Hindlimb muscle (tissue), 1 donor: ENCODE data around the gene FUT8. TPM values are rescaled to one million over a fixed set of nuclear protein-coding genes. Genes with fewer than 3 reads are reported as not detected.
"Not testable (repeated sequence)": the region's sequence is repeated elsewhere in the genome, so short reads cannot be mapped to it uniquely, and the experiment has no call there.

Experiments
- DNase-seq: peaks from one replicate; pipeline ENCODE4 v3.0.0-alpha.2; 2013
- polyA plus RNA-seq: library from polyadenylated mRNA; unstranded; fragments of 120-200 nt; gene quantifications from one replicate; pipeline ENCODE4 v1.2.1, GENCODE V29; 2013; ENCODE audit not compliant: insufficient read length

Gene FUT8
- polyA plus RNA-seq, 1 donor, result 10.1 TPM

DNA sequence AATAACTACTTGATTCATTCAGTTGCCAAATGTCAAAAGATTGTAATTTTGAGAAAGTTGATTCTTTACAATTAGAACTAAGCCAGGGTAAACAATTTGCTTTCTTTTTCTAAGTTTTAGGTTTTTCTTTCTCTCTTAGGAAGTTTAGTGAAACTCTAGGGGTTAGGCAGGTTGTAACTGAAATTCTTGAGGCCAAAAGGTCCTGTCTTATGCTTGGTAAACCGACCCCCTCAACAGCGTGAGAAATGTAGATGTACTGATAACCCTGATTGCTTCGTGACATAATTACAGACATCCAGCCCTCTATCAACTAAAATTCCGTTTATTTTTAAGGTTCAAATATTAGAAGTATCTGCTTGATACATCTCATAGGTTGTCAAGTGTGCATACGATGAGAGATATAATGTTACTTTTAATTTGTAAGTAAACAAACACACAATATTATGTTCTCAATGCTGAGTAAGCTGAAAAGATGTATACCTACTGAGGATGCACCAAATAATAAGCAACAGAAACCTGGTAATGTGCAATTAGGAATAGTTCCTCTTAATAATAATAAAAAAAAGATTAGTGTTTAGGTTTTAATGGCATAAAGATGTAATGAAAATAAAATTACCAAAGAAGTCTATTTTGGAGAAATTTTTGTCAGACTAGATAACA is 7.2 kb downstream of the FUT8 start:
- no peak for DNase-seq

DNA sequence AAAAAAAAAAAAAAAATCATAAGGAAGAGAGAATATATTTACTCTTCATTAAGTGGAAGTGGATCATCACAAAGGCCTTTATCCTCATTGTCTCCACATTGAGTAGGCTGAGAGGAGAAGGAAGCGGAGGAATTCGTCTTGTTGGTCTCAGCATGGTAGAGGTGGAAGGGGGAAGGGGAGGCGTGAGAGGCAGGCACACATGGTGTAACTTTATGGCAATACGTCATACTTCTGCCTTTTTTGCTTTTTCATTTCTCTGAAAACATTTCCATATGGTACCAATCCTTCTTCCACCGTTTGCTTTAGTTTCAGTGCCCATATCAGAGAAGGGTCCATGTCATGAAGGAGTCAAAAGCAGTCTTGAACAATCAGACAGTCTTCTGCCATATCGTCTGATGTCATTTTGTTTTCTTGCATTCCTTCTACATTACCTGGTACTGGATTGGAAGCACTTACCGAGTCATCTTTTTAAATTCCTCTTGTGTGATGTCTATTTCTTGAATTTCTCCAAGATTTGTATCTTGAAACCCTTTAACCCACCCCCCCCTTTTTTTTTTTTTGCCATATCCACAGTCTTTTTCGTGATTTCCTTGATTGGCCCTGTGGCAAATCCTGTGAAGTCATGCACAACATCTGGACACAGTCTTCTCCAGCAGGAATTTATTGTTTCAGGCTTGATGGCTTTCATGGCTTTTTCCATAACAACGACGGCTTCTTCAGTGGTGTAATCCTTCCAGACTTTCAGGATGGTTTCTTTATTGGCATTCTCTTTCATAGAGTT is 8.9 kb downstream of the FUT8 start:
- no peak for DNase-seq

DNA sequence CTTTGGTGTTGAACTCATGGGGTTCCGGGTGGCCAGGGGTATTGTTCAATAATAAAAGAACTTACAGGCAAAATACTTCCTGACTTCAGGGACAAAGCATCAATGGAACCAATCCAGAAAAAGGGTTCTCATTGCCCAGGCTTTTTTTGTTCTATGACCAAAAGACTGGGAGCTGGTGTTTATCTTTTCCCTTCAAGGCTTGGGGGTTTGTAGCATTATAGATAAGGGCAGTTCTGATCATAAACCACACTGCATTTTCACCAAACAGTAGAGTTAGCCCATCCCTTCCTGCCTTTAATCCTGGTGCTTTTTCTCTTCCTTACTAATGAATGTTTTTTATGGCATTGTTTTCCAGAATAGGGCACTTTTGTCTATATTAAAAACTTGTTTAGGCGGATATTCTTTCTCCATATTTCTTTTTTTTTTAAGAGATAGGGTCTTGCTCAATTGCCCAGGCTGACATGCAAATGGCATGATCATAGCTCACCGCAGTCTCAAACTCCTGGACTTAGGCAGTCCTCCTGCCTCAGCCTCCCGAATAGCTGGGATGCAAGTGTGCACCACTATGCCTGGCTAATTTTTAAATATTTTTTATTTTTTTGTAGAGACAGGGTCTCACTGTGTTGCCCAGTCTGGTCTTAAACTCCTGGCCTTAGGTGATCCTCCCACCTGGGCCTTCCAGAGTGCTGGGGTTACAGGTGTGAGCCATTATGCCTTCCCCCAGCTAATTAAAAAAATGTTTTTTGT is 9.7 kb downstream of the FUT8 start:
- DNase-seq, result no peak

DNA sequence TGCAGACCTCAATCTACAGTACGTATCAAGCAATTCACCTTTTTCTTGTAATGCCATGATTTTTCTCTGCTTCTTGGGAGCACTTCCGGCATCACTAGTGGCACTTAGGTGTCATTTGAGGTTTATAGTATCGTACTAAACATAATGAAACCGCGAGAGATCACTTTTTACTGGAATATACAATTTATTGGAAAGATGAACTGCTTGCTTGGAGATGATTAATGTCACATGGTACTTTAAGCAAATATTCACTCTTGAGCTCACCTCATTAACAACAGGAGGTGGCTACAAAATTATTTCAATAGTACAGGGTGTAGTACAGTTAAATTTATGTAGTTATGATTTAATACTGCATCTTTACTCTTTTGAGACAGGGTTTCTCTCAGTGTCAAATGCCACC is 11.5 kb downstream of the FUT8 start:
- no peak for DNase-seq

DNA sequence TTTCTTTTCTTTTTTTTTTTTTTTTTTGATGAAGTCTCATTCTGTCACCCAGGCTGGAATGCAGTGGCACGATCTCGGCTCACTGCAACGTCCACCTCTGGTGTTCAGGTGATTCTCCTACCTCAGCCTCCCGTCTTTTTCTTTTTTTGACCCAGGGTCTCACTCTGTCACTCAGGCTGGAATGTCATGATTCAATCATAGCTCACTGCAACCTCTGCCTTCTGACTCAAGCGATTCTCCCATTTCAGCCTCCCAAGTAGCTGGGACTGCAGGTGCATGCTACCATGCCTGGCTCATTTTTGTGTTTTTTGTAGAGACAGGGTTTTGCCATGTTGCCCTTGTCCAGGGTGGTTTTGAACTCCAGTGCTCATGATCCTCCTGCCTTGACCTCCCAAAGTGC is 12.0 kb downstream of the FUT8 start:
- DNase-seq, result no peak

DNA sequence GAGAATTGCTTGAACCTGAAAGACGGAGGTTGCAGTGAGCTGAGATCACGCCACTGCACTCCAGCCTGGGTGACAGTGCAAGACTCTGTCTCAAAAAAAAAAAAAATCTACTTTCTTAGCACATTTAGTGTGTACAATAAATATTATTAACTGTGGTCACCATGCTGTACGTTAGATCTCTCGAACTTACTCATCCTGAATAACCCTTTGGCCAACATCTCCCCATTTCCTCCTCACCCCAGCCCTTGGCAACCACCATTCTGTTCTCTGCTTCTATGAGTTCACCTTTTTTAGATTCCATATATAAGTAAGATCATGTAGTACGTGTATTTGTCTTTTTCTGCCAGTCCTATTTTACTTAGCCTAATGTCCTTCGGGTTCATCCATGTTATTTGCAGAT is 13.4 kb downstream of the FUT8 start:
- no peak for DNase-seq

DNA sequence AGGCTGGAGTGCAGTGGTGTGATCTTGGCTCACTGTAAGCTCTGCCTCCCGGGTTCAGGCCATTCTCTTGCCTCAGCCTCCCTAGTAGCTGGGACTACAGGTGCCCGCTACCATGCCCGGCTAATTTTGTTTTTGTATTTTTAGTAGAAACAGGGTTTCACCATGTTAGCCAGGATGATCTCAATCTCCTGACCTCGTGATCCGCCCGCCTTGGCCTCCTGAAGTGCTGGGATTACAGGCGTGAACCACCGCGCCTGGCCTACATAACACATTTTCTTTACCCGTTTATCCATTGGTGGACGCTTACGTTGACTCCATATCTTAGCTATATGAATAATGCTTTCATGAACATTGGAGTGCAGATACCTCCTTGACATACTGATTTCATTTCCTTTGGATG is 14.4 kb downstream of the FUT8 start:
- DNase-seq, result not testable (repeated sequence)

DNA sequence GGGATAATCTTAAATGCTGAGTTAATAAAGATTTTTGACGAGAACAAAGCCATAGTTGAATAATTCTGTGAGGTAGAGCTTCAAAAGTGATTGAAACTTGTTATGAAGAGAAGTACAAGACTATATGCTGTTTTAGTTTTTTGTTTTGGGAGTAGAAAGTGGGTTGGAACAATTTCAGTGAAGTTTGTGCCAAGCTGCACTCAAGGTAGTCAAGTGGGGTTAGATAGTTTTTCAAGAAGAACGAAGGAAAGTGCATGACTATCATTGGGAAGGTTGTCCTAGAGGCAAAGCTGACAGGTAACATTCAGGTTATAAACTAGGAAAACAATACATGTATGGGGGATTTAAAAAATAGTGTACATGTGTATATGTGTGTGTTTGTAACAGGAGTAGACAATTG is 16.2 kb downstream of the FUT8 start:
- DNase-seq, result no peak

DNA sequence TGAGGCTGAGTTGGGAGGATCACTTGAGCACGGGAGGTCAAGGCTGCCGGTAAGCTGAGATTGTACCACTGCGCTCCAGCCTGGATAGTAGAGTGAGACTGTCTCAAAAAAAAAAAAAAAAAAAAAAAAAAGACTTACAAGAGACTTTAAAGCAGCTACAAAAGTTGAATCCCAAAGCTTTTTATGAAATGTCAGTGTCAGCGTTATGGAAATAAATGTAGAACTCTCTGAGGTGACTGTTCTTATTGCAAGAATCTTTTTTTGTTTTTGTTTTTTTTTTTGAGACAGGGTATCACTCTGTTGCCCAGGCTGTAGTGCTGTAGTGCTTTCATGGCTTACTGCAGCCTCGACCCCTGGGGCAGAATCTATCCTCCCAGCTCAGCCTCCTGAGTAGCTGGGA is 17.2 kb downstream of the FUT8 start:
- DNase-seq, result no peak

DNA sequence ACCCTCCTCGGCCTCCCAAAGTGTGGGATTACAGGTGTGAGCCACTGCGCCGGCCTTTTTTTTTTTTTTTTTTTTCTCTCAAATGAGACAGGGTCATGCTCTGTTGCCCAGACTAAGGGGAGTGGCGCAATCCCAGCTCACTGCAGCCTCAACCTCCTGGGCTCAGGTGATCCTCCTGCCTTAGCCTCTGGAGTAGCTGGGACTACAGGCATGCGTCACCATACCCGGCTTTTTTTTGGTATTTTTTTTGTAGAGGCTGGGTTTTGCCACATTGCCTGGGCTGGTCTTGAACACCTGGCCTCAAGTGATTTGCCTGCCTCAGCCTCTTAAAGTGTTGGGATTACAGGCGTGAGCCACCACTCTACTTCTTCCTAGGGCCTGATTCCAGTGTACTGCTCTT is 18.7 kb downstream of the FUT8 start:
- DNase-seq, result no peak

DNA sequence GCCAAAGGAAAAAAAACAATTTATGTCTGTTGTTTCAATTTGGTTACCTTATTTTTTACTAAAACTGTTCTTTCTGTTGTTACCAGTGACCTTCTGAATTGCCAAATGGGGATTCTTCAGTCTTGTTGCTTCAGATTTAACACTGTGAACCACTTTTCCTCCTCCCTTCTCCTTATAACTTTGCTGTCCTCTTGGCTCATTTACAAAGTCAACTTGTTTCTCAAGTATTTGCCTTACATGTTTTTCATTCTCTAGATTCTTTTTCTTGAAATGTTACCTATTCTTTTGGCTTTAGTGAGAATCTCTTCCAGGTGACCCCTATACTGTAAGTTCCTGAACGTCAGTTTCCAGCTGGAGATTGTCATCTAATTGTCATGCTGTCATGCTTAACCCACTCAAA is 19.4 kb downstream of the FUT8 start:
- no peak for DNase-seq

DNA sequence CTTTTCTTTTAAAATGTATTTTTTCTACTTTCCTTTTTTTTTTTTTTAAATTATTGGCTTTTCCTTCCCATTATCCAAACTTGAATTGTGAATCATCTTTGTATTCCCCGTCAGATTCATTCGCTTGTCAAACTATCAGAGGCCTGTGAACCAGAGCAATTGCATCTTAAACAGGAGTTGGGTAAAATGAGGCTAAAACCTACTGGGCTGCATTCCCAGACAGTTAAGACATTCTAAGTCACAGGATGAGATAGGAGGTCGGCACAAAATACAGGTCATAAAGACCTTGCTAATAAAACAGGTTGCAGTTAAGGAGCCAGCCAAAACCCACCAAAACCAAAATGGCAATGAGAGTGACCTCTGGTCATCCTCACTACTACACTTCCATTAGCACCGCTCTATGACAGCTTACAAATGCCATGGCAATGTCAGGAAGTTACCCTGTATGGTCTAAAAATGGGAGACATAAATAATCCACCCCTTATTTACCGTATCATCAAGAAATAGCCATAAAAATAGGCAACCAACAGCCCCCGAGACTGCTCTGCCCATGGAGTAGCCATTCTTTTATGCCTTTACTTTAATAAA is 19.9 kb downstream of the FUT8 start:
- DNase-seq, result no peak

DNA sequence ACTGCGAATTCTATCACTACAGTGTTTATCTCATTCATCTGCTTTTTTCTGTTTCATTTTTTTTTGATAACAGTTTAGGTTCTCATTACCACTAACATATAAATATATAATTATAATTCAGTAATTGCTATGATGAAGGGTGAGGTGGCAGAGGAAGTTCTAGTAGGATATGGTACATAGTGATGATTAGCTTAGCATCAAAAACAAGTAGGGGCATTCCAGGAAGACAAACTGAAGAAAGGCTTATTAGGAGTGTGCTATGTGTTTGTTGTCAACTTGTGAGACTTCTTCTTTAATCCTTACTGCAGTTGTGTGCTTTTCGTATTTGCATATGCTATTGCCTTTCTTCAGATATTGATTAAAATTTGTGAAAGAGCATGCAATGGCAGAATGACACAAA is 20.6 kb downstream of the FUT8 start:
- DNase-seq, result no peak

DNA sequence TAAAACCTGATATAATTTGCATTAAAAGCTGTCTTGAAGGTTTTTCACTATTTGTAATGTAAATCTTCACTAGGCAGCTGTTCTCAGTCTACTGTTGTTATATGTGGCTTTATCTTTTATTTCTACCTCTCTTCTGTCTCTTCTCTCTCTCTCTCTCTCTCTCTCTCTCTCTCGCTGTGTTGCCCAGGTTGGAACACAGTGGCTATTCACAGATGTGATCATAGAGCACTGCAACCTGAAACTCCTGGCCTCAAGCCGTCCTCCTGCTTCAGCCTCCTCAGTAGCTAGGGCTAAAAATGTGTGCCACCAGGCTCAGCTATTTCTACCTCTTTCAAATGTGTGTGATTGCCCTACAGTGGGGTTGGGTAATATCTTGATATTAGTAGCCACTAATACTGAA is 21.1 kb downstream of the FUT8 start:
- DNase-seq, result no peak

DNA sequence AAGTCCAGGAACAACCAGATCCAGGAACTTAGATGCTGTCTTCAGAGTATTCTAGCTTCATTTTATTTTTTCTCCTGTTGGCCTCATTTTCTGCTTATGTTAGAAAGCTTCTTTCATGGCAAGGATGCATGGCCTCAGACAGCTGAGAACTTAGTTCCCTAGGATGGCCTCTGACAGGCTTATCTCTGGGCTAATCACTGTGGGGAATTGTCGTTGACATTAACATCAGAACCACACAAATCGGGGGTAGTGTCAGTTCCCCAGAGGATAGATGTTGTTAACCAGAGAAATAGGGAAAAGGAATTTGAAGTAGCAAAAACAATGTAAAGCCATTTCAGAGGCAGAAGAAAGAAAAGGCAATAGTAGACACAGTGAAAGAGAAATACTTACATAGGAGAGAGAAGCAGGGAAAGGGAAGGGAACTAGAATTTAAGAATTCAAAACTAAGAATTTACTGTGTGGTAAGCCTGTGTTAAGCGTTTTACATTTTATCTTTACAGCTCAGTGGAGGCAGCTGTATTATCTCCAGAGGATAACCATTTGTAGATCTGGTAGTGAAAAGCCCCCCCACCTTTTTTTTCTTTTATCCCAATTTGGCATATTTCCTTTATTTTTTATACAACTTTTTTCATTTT is 21.8 kb downstream of the FUT8 start:
- DNase-seq, result no peak

DNA sequence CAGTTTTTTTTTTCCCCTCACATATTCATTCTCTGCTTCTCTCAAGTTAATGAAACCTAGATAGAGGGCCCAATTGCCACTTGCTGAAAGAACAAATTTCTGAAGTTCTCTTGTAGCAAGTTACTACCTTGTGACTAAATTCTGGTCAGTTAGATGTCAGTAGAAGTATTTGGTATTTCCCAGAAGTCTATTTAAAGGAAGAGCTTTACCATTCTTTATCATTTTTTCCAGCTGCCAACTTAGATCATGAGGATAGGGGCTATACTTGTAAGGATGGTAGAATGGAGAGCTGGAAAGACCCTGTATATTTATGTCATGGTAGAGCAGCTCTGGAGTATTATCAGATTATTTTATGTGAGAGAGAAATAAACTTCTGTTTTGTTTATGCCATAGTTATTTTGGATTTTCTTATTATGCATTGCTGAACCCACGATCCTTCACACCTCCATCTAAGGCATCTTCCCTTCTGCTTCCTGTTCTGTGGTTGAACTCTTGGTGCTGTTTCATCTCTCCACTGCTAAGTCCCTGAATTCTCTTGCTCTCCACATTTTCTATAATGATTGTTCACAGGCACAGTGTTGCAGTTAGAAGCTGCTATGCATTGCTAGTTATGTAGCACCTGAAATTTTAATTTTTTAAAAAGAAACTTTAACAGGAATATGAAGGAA is 25.9 kb downstream of the FUT8 start:
- no peak for DNase-seq

DNA sequence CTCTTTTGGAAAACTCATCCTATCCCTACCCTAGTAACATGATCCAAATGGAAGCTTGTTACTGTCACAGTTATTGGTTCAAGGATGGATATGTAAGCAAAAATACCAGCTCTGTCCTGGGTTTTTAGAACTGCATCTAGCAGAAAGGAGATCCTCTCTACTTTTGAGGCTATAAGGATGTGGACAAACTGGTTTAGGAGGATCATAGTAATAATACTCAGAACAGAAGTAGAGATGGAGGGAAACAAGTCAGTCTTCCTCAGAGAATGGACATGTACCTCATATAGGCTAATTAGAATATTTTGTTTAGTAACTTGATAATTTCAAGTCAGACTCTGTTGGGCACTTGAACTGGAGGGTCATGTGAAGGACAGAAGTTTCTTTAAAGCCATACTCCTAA is 26.6 kb downstream of the FUT8 start:
- no peak for DNase-seq

DNA sequence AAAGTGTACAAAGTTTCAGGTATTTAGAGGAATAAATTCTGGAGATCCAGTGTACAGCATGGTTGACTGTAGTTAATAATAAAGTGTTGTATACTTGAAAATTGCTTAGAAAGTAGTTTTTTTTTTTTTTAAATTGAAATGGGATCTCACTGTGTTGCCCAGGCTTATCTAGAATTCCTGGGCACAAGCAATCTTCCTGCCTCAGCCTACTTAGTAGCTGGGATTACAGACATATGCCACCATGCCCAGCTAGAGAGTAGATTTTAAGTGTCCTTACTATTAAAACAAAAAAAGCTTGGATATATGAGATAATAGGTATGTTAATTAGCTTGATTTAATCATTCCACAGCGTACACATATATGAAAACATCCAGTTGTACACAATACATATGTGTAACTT is 27.7 kb downstream of the FUT8 start:
- no peak for DNase-seq

DNA sequence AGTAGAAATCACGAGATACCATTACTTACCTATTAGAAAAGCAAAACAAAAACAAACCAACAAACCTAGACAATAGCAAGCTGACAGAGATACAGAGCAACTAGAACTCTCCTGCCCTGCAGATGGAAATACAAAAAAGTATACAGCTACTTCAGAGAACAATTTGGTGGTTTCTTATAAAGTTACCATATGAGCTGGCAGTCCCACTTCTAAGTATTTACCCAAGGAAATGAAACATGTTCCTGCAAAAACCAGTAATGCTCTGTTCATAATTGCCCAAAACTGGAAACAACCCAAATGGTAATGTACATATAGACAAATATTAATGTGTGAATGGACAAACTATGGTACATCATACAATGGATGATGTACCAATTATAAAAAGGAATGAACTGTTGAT is 31.7 kb downstream of the FUT8 start:
- DNase-seq, result no peak

DNA sequence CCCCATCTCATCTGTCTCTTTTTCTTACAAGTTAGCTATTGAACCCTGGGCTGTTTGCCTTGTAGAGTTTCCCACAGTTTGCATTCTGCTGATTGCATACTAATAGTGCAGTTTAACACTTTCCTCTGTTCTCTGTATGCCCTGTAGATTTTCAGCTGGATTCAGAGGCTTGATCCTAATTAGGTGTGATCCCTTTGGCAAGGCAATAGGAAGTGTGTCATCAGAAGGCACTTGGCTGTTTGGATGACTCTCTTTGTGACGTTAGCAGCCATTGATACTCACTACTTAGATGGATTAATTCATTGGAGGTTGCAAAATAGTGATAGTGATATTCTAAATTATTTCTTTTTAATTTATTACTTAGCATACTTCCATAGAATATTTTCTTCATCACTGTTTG is 33.6 kb downstream of the FUT8 start:
- no peak for DNase-seq

DNA sequence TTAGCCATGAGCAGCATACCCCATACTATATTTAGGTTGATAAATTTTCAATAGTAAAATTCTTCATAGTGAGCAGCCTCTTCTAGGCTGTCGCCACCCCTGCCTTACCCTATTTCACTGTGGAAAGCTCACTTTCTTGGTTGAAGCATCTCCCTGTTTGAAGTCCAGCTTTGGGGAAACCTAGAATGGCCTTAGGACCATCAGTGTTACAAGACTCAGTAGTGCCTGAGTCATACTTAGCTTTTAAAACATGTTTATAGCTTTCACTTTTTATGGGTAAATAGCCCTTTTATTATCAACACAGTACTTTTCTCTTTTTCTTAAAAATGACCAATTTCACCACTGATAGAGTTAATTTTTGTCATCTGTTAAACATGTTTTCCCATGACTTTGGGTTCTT is 37.1 kb downstream of the FUT8 start:
- no peak for DNase-seq

DNA sequence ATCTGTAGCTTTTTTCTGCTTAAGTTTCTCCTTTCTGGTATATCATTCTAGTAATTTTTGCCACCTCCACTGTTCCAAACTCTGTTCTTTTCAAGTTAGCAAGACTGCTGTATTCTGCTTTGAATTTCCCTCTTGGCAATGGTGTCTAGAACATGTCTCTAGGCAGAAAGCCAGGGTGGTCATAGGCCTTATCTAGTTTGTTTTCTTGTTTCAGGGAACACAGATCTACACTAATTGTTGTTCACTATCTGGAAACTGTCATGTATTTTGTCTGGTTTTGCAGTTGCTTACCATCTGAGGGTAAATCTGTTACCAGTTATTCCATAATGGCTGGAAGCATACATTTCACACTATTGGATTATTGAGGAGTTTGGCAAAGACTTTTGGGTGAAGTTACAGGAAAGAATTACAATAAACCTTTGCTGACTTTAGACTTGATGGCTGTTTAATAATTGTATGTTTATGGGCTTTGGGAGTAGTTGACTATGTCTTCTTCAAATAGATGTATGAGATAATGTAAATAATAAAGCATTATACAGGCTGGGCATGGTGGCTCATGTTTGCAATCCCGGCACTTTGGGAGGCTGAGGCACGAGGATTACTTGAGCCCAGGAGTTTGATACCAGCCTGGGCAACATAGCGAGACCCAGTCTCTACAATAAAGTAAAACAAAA is 41.4 kb downstream of the FUT8 start:
- DNase-seq, result no peak
